ENCODE data around the gene S1PR4. TPM values are rescaled to one million over a fixed set of nuclear protein-coding genes. Genes with fewer than 3 reads are reported as not detected.
A peak's percentile ranks its signal among the peaks of the same experiment; 100 is the strongest.

S1PR4 gene
- total and polyA plus RNA-seq, 2 of the 13 experiments (the other 11 are each of a cell fraction or from before 2014, with no cell fraction given) = 0.07 to 0.09 TPM

DNA sequence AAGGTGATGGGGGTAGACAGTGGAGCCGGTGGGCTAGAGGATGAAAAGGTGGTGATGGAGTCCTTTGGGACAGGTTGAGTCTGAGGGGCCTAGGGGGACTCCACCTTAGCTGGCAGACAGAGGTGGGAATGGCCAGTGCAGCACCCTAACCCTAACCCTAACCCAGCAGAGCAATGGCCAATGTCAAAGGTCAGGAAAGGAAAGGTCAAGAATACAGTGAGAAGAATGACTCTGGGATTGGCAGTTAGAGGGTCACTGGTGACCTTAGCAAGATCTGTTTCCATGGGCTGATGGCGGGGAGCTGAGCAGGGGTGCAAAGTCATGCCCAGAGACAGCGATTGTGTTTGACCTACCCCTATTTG lies 26.2 kb upstream of the S1PR4 start (continued):
- TF ChIP-seq, protein P1, sequence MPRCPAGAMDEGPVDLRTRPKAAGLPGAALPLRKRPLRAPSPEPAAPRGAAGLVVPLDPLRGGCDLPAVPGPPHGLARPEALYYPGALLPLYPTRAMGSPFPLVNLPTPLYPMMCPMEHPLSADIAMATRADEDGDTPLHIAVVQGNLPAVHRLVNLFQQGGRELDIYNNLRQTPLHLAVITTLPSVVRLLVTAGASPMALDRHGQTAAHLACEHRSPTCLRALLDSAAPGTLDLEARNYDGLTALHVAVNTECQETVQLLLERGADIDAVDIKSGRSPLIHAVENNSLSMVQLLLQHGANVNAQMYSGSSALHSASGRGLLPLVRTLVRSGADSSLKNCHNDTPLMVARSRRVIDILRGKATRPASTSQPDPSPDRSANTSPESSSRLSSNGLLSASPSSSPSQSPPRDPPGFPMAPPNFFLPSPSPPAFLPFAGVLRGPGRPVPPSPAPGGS (CRISPR knock-in tag; IDR thresholded peaks at IDR 0.05) = no peak

DNA sequence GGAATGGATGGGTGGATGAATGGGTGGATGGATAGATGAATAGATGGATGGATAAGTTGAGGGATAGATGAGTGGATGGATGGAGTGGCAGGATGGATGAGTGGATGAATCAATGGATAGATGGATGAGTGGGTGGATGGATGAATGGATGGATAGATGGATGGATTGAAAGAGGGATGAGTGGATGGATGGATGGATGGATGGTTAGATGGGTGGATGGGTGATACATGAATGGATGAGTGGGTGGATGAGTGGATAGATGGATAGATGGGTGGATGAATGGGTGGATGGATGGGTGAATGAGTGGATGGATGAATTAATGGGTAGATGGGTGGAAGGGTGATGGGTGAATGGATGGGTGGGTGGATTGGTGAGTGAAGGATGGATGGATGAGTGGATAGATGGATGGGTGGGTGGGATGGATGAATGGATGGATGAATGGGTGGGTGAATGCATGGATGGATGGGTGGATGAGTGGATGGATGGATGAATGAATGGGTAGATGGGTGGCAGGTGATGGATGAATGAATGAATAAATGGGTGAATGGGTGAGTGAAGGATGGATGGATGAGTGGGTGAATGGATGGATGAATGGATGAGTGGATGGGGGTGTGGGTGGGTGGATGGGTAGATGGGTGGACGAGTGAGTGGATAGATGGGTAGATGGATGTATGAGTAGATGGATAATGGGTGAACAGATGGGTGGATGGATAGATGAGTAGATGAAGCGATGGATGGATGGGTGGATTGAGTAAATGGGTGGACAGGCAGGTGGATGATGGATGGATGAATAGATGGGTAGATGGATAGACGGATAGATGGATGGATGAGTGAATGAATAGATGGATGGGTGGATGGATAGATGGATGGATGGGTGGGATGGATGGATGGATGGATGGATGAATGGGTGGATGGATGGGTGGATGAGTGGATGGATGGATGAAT lies 25.0 kb upstream of the S1PR4 start:
- ChIA-PET POLR2A (no interaction called here), CTCF (ENCODE audit: low intra/inter-chr PET ratio, low total read pairs) (no interaction called here)
- no peak overlapping the region for H3K4me3 ChIP-seq (replicated peaks in 1 of 3; ENCODE audit: insufficient read depth in 1 of 3, low read depth in 2 of 3, low read length in 3 of 3)
- no peak overlapping the region for H3K4me2 ChIP-seq (ENCODE audit: low read depth, low read length)
- no peak overlapping the region for H3K9ac ChIP-seq (ENCODE audit: insufficient read depth, low read depth, low read length)
- no peaks in the 10 kb centered on the region for H3K79me2 ChIP-seq (ENCODE audit: insufficient read depth, low read length)
- H2AFZ ChIP-seq (ENCODE audit: low read length) = no peak overlapping the region
- no peaks in the 10 kb centered on the region for H3K9me3 ChIP-seq (ENCODE audit: low read length)
- FAIRE-seq (no peak), DNase-seq (ENCODE audit: low spot score) (no peak), ATAC-seq (no peak)
- H4K20me1 ChIP-seq (ENCODE audit: insufficient read depth, low read length) = no peaks in the 10 kb centered on the region
- H3K27me3 ChIP-seq (ENCODE audit: control insufficient read depth in 1 of 2, insufficient read depth in 2 of 2, low read length in 2 of 2) = peaks cover 4 to 20% of the 10 kb centered on the region in 2 experiments; a peak in 3 of 5 replicates
- in situ Hi-C loops (cut with HindIII; ENCODE audit: extremely low pct_ligation_motif_present, low pct_unique_long_range_greater_than_20kb) (no loop called here), intact Hi-C loops (cut with micrococcal nuclease; ENCODE audit: unreplicated experiment) (no loop called here)
- no peak overlapping the region for H3K27ac ChIP-seq (ENCODE audit: extremely low read length, insufficient read depth, low read length)
- BruUV-seq (replicated peaks) = no TSS peak
- 16% methylated on average over 3 of the region's 3 CpGs for WGBS (ENCODE audit: low lambda C conversion rate)
- no peaks in the 10 kb centered on the region for H3K36me3 ChIP-seq (replicated peaks in 1 of 2; ENCODE audit: control insufficient read depth in 1 of 2, insufficient read depth in 2 of 2, low read length in 2 of 2)
- peaks cover 11% of the 10 kb centered on the region for H3K4me1 ChIP-seq (ENCODE audit: insufficient read depth, low read length)
- TF ChIP-seq, protein P2, sequence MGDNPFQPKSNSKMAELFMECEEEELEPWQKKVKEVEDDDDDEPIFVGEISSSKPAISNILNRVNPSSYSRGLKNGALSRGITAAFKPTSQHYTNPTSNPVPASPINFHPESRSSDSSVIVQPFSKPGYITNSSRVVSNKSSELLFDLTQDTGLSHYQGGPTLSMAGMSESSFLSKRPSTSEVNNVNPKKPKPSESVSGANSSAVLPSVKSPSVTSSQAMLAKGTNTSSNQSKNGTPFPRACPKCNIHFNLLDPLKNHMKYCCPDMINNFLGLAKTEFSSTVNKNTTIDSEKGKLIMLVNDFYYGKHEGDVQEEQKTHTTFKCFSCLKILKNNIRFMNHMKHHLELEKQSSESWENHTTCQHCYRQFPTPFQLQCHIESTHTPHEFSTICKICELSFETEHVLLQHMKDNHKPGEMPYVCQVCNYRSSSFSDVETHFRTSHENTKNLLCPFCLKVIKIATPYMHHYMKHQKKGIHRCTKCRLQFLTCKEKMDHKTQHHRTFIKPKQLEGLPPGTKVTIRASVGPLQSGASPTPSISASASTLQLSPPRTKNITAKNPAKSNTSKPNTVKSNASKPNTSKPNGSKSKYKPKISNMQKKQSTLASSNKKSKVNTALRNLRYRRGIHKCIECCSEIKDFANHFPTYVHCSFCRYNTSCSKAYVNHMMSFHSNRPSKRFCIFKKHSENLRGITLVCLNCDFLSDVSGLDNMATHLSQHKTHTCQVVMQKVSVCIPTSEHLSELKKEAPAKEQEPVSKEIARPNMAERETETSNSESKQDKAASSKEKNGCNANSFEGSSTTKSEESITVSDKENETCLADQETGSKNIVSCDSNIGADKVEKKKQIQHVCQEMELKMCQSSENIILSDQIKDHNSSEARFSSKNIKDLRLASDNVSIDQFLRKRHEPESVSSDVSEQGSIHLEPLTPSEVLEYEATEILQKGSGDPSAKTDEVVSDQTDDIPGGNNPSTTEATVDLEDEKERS (CRISPR knock-in tag; IDR thresholded peaks at IDR 0.05) = no peak
- TF ChIP-seq RORA (CRISPR knock-in tag; IDR thresholded peaks at IDR 0.05) (no peak), ZNF337 (CRISPR knock-in tag; IDR thresholded peaks at IDR 0.05; ENCODE audit: borderline replicate concordance, low read depth) (no peak), NBN (conservative IDR thresholded peaks at IDR 0.05) (0 out of 2 replicates have a peak, but pooled peaks have one; percentile 28), ATM (IDR thresholded peaks at IDR 0.05; ENCODE audit: borderline replicate concordance) (0 out of 2 replicates have a peak, but pooled peaks have one; percentile 48), HOXA5 (CRISPR knock-in tag; IDR thresholded peaks at IDR 0.05) (no peak)
- TF ChIP-seq, protein P3, sequence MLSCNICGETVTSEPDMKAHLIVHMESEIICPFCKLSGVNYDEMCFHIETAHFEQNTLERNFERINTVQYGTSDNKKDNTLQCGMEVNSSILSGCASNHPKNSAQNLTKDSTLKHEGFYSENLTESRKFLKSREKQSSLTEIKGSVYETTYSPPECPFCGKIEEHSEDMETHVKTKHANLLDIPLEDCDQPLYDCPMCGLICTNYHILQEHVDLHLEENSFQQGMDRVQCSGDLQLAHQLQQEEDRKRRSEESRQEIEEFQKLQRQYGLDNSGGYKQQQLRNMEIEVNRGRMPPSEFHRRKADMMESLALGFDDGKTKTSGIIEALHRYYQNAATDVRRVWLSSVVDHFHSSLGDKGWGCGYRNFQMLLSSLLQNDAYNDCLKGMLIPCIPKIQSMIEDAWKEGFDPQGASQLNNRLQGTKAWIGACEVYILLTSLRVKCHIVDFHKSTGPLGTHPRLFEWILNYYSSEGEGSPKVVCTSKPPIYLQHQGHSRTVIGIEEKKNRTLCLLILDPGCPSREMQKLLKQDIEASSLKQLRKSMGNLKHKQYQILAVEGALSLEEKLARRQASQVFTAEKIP (CRISPR knock-in tag; IDR thresholded peaks at IDR 0.05; ENCODE audit: borderline replicate concordance) = no peak
- TF ChIP-seq, protein P4, sequence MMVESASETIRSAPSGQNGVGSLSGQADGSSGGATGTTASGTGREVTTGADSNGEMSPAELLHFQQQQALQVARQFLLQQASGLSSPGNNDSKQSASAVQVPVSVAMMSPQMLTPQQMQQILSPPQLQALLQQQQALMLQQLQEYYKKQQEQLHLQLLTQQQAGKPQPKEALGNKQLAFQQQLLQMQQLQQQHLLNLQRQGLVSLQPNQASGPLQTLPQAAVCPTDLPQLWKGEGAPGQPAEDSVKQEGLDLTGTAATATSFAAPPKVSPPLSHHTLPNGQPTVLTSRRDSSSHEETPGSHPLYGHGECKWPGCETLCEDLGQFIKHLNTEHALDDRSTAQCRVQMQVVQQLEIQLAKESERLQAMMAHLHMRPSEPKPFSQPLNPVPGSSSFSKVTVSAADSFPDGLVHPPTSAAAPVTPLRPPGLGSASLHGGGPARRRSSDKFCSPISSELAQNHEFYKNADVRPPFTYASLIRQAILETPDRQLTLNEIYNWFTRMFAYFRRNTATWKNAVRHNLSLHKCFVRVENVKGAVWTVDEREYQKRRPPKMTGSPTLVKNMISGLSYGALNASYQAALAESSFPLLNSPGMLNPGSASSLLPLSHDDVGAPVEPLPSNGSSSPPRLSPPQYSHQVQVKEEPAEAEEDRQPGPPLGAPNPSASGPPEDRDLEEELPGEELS (CRISPR knock-in tag; IDR thresholded peaks at IDR 0.05) = no peak
- TF ChIP-seq, protein P5, sequence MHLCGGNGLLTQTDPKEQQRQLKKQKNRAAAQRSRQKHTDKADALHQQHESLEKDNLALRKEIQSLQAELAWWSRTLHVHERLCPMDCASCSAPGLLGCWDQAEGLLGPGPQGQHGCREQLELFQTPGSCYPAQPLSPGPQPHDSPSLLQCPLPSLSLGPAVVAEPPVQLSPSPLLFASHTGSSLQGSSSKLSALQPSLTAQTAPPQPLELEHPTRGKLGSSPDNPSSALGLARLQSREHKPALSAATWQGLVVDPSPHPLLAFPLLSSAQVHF (CRISPR knock-in tag; IDR thresholded peaks at IDR 0.05) = no peak
- TF ChIP-seq, protein P6, sequence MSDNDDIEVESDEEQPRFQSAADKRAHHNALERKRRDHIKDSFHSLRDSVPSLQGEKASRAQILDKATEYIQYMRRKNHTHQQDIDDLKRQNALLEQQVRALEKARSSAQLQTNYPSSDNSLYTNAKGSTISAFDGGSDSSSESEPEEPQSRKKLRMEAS (IDR thresholded peaks at IDR 0.05) = no peak

Data from HepG2 (cell line).